Right atrium auricular region (tissue), 2 donors: ENCODE data around the gene TFDP3. TPM values are rescaled to one million over a fixed set of nuclear protein-coding genes. Genes with fewer than 3 reads are reported as not detected.

Experiments used
- DNase-seq: peaks from one replicate; pipeline ENCODE4 v3.0.0-alpha.2; 2019; ENCODE audit warnings: low spot score
- H3K27ac ChIP-seq, 2 donors: fragments of 200-600 bp; sonication (generic); 1 replicate in 1 of 2; 2 replicates in 1 of 2; pipeline ENCODE4 v1.5.1; 2016 to 2019
- H3K27me3 ChIP-seq, 2 donors: fragments of 200-600 bp; sonication (generic); one replicate each; pipeline versions ENCODE4 v1.5.1 to v1.6.0; 2017 to 2019
- H3K36me3 ChIP-seq: fragments of 200-600 bp; sonication (generic); one replicate; pipeline ENCODE4 v1.5.1; 2016
- H3K4me1 ChIP-seq, 2 donors: fragments of 200-600 bp; sonication (generic); one replicate each; pipeline versions ENCODE4 v1.5.1 to v1.6.0; 2017 to 2019
- H3K4me3 ChIP-seq, 2 donors: fragments of 200-600 bp; sonication (generic); 1 replicate in 1 of 2; 2 replicates in 1 of 2; pipeline ENCODE4 v1.5.1; 2017 to 2019; ENCODE audit warnings: mild to moderate bottlenecking in 1 of 2, moderate library complexity in 1 of 2
- H3K9me3 ChIP-seq, 2 donors: fragments of 200-600 bp; sonication (generic); one replicate each; pipeline ENCODE4 v1.5.1; 2019
- CTCF ChIP-seq, 2 donors: fragments of 200-600 bp; sonication (generic); IDR thresholded peaks; one replicate each; pipeline ENCODE4 v1.5.1; 2019; ENCODE audit warnings: antibody characterized with exemption in 2 of 2
- total RNA-seq, 2 donors: library from RNA; depleted of rRNA; stranded (reverse); fragments of >200 nt; gene quantifications; one replicate each; pipeline ENCODE4 v1.1.0, GENCODE V29; 2016

Gene TFDP3
- total RNA-seq, 2 donors from 2014 or later, result not detected

- no peak overlapping the region for H3K4me3 ChIP-seq
- H3K4me1 ChIP-seq, result no peaks in the 10 kb centered on the region
- H3K27me3 ChIP-seq, result no peaks in the 10 kb centered on the region
- H3K9me3 ChIP-seq, result no peaks in the 10 kb centered on the region
- H3K27ac ChIP-seq, result no peak overlapping the region
- no peak for DNase-seq
- H3K36me3 ChIP-seq, result no peaks in the 10 kb centered on the region
- TF ChIP-seq CTCF (IDR thresholded peaks at IDR 0.05), result no peak
Measured at GRCh38 chrX:133185119-133185518, 33.0 kb downstream of the TFDP3 start.

- Histone ChIP-seq H3K4me3 (no peak overlapping the region), H3K27ac (no peak overlapping the region), H3K9me3 (no peaks in the 10 kb centered on the region), H3K36me3 (no peaks in the 10 kb centered on the region), H3K4me1 (no peaks in the 10 kb centered on the region), H3K27me3 (no peaks in the 10 kb centered on the region)
- no peak for DNase-seq
- TF ChIP-seq CTCF (IDR thresholded peaks at IDR 0.05), result no peak
Measured at GRCh38 chrX:133183806-133184205, 34.3 kb downstream of the TFDP3 start.

- Histone ChIP-seq H3K9me3 (no peaks in the 10 kb centered on the region), H3K4me3 (no peak overlapping the region), H3K4me1 (no peaks in the 10 kb centered on the region), H3K36me3 (no peaks in the 10 kb centered on the region), H3K27ac (no peak overlapping the region), H3K27me3 (peaks cover 0 to 4% of the 10 kb centered on the region in 2 donors)
- DNase-seq, result no peak
- TF ChIP-seq CTCF (IDR thresholded peaks at IDR 0.05), result no peak
Measured at GRCh38 chrX:133179500-133179899, 38.7 kb downstream of the TFDP3 start.

- Histone ChIP-seq H3K9me3 (no peaks in the 10 kb centered on the region), H3K4me1 (no peaks in the 10 kb centered on the region), H3K36me3 (no peaks in the 10 kb centered on the region), H3K27me3 (peaks cover 0 to 4% of the 10 kb centered on the region in 2 donors), H3K4me3 (no peak overlapping the region), H3K27ac (no peak overlapping the region)
- TF ChIP-seq CTCF (IDR thresholded peaks at IDR 0.05), result no peak
- DNase-seq, result no peak
Measured at GRCh38 chrX:133177202-133177601, 41.0 kb downstream of the TFDP3 start.

GRCh38 chrX:133175605-133176004 is 42.5 kb downstream of the TFDP3 start:
- H3K27me3 ChIP-seq, result peaks cover 0 to 4% of the 10 kb centered on the region in 2 donors
- no peak overlapping the region for H3K27ac ChIP-seq
- H3K4me3 ChIP-seq, result no peak overlapping the region
- no peaks in the 10 kb centered on the region for H3K9me3 ChIP-seq
- no peaks in the 10 kb centered on the region for H3K4me1 ChIP-seq
- TF ChIP-seq CTCF (IDR thresholded peaks at IDR 0.05), result no peak
- no peaks in the 10 kb centered on the region for H3K36me3 ChIP-seq
- no peak for DNase-seq

- no peaks in the 10 kb centered on the region for H3K9me3 ChIP-seq
- H3K4me3 ChIP-seq, result no peak overlapping the region
- no peak overlapping the region for H3K27ac ChIP-seq
- peaks cover 0 to 4% of the 10 kb centered on the region in 2 donors for H3K27me3 ChIP-seq
- DNase-seq, result no peak
- H3K36me3 ChIP-seq, result no peaks in the 10 kb centered on the region
- no peak for TF ChIP-seq CTCF (IDR thresholded peaks at IDR 0.05)
- H3K4me1 ChIP-seq, result no peaks in the 10 kb centered on the region
Measured at GRCh38 chrX:133175162-133175561, 43.0 kb downstream of the TFDP3 start.
